Stimulated activated CD4-positive, alpha-beta T cell treated with anti-CD3 and anti-CD28 coated beads, Interleukin-12 subunit alpha, Interleukin-12 subunit beta, amount 100 ng/mL, for 48 hours (primary cell): ENCODE data around the gene ZFX.

Source experiments
- DNase-seq, 3 donors: peaks; one replicate each; pipeline ENCODE4 v3.0.0-alpha.2; 2020; ENCODE audit warnings: low read depth in 2 of 3, low spot score in 1 of 3

Gene ZFX

DNA sequence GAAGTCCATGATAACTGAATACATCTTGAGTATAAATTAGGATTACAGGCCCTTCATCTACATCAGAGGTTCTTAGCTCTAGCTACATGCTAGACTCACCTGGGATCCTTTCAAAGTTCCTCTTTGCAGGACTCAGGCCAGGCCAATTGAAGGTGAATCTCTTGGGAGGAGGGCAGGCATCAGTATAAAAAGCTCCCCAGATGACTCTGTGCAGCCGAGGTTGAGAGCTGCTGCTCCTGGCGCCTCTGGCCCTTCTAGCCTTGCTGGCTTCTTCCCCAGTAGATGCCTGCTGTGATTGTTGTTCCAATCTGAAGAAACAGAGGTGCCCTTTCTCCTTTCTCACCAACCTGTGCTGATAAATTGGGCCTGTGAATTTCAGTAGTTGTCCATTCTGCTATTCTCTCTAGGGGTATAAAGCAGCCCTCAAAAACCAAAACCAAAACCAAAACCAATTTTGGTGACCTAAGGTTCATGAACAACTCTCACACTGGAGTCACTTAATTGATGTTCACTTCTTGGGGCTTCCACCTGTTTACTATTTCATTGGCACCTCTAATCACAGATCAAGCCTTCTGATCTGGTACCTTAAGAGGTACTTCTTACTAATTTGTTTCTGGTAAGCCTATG lies 85.7 kb downstream of the ZFX start:
- no peak for DNase-seq

DNA sequence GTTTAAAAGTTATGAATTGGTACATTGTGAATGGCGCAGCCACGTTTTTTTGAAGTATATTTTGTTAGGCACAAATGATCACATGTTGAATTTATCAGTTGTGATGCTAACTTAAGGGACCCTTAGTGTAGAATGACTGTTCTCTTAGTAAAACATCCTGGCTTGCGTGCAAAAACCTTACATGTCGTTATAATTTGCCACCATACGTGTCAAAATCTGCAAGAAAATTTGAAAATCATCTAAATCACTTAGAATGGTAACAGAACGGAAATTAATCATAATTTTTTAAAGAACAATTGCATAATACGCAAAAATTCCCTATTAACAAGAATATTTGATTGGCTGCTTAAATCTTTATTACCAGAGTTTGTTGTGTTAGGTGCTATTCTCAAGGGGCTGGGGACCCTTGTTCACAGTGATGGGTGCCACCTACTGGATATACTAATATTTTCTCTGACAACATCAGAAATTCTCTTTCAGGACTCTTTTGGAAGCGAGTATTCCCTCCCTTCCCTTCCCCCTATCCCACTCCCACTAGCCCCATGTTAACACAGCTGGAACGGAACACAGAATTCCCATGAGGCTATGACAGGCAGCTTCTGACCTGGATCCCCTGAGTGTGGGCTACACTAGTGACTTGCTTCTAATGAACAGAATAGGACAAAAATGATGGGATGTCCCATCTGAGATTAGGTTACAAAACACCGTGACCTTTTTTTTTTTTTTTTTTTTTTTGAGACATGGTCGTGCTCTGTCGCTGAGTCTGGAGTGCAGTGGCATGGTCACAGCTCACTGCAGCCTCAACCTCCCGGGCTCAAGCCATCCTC lies 92.5 kb downstream of the ZFX start:
- no peak for DNase-seq

DNA sequence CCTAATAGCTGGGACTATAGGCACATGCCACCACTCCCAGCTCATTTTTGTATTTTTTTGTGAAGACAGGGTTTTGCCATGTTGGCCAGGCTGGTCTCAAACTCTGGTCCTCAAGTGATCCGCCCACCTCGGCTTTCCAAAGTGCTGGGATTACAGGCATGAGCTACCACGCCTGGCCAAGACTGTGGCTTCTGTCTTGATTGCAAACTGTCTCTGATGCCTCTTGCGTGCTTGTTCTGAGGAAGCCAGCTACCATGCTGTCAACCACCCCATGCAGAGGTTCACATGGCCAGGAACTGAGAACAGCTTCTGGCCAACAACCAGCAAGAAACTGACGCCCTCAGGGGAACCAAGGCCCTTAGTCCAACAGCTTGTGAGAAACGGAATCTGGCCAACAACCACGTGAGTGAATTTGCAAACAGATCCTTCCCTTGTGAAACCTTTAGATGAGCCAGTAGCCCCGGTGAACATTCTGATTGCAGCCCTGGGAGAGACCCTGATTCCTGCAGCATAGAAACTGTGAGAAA lies 93.2 kb downstream of the ZFX start:
- no peak for DNase-seq

GRCh38 chrX:24243188-24243587 lies 93.7 kb downstream of the ZFX start:
- no peak for DNase-seq

DNA sequence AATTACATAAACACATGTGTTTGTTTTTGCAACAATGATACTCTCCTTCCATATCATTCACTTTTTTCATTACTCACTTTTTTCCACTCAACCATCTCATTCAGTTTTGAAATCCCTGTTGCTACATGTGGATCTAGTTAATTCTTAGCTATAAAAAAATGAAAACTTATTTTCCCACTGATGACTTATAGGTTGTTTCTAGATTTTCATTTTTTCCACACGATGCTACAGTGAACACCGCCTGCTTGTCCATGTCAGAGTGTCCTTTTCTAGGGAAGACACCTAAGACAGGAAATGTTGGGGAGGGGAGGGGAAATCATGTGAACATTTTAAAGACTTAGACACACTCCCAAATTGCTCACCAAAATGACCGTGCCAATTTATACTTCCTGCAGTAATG lies 94.2 kb downstream of the ZFX start:
- DNase-seq = no peak

- no peak for DNase-seq
These were observed 95.7 kb downstream of the ZFX start for GRCh38 chrX:24245202-24245601.

DNA sequence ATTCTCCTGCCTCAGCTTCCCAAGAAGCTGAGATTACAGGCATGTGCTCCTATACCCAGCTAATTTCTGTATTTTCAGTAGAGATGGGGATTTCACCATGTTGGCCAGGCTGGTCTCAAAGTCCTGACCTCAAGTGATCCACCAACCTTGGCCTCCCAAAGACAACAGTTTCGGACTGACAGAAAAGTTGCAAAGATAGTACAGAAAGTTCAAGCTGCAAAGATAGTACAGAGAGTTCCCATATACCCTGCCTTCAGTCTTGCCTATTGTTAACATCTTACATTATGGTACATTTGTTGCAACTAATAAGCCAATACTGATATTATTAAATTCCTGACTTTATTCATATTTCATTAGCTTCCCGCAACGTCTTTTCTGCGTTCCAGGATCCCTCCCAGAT lies 98.5 kb downstream of the ZFX start:
- DNase-seq = no peak

GRCh38 chrX:24253030-24253429 lies 103.5 kb downstream of the ZFX start:
- no peak for DNase-seq

DNA sequence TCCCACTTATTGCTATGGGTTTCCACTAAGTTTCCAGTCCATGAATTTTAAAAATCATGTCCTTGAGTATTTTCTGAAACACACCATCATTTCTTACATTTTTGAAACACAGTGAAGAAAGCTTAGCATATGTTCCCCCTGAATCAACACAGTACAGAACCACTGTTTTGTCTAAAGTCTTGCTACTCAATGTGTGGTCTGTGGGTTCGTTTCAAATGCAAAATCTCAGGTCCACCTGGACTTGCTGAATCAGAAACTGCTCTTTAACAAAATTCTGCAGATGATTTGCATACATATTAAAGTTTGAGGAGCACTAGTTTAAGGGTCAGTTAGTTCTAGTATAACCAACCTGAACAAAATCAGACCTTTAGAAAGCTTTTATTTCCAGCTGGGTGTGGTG lies 103.9 kb downstream of the ZFX start:
- no peak for DNase-seq

GRCh38 chrX:24257011-24257410 lies 107.5 kb downstream of the ZFX start:
- DNase-seq = no peak

GRCh38 chrX:24259544-24260240 lies 110.2 kb downstream of the ZFX start:
- DNase-seq = no peak

- no peak for DNase-seq
These were observed 111.5 kb downstream of the ZFX start for GRCh38 chrX:24260842-24261550.

DNA sequence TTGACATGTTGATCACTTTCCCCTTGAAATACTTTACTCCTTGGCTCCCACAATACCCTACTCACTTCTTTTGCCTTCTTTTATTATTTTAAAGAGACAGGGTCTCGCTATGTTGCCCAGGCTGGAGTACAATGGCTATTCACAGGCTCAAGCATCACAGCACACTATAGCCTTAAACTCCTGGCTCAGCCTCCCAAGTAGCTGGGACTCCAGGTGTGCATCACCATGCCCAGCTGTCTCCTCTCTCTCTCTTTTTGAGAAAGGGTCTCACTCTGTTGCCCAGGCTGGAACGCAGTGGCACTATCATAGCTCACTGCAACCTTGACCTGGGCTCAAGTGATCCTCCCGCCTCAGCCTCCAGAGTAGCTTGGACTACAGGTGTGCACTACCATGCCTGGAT lies 112.8 kb downstream of the ZFX start:
- DNase-seq = no peak

GRCh38 chrX:24264383-24264782 lies 114.9 kb downstream of the ZFX start:
- DNase-seq = no peak
